Fibroblast of lung (primary cell): ENCODE data around the gene MEGF10. TPM values are rescaled to one million over a fixed set of nuclear protein-coding genes. Genes with fewer than 3 reads are reported as not detected.
A peak's percentile ranks its signal among the peaks of the same experiment; 100 is the strongest.

Experiments
- DNase-seq, 2 donors: peaks; one replicate each; pipeline versions ENCODE4 v3.0.0 to v3.0.0-alpha.2; 2010; ENCODE audit warnings: low read depth in 2 of 2
- H2AFZ ChIP-seq: 2 replicates; pipeline ENCODE4 v1.5.1; 2012; ENCODE audit warnings: low read length, control low read depth, inconsistent platforms
- H3K27ac ChIP-seq: 2 replicates; pipeline ENCODE4 v1.5.1; 2011; ENCODE audit warnings: low read length, control low read depth; ENCODE audit not compliant: insufficient read depth
- H3K27me3 ChIP-seq: 2 replicates; pipeline ENCODE4 v1.5.1; 2011; ENCODE audit warnings: mild to moderate bottlenecking, low read length; ENCODE audit not compliant: control insufficient read depth, insufficient read depth
- H3K36me3 ChIP-seq: 2 replicates; pipeline ENCODE4 v1.5.1; 2011; ENCODE audit warnings: low read length; ENCODE audit not compliant: control insufficient read depth, insufficient read depth
- H3K4me1 ChIP-seq: 2 replicates; pipeline ENCODE4 v1.5.1; 2011; ENCODE audit warnings: low read length; ENCODE audit not compliant: control insufficient read depth, insufficient read depth; ENCODE audit errors: extremely low read depth
- H3K4me2 ChIP-seq: 2 replicates; pipeline ENCODE4 v1.5.1; 2011; ENCODE audit warnings: low read length, control low read depth; ENCODE audit not compliant: insufficient read depth; ENCODE audit errors: extremely low read depth
- H3K4me3 ChIP-seq, 4 experiments: fragments of 200-600 bp in 1 of 4; sonication (generic) in 1 of 4; replicated peaks in 1 of 4; 2 replicates each; pipeline ENCODE4 v1.5.1; 2011 to 2016; ENCODE audit warnings: low read length in 4 of 4, low read depth in 3 of 4, mild to moderate bottlenecking in 3 of 4, control low read depth in 2 of 4, inconsistent platforms in 1 of 4, mixed read lengths in 1 of 4; ENCODE audit not compliant: insufficient read depth in 1 of 4; ENCODE audit errors: control extremely low read depth in 1 of 4
- H3K79me2 ChIP-seq: 2 replicates; pipeline ENCODE4 v1.5.1; 2012; ENCODE audit warnings: mild to moderate bottlenecking, low read length, inconsistent platforms; ENCODE audit not compliant: control insufficient read depth, insufficient read depth
- H3K9ac ChIP-seq: 2 replicates; pipeline ENCODE4 v1.5.1; 2011; ENCODE audit warnings: mild to moderate bottlenecking, low read length, control low read depth; ENCODE audit not compliant: insufficient read depth
- H3K9me3 ChIP-seq: 2 replicates; pipeline ENCODE4 v1.5.1; 2012; ENCODE audit warnings: low read depth, low read length; ENCODE audit not compliant: control insufficient read depth, insufficient read depth
- H4K20me1 ChIP-seq: 2 replicates; pipeline ENCODE4 v1.5.1; 2011; ENCODE audit warnings: low read length; ENCODE audit not compliant: control insufficient read depth, insufficient read depth; ENCODE audit errors: extremely low read depth
- EZH2 ChIP-seq: IDR thresholded peaks from 2 replicates; pipeline ENCODE4 v1.5.1; 2012; ENCODE audit warnings: low read length, control low read depth, mild to moderate bottlenecking; ENCODE audit errors: missing control alignments
- polyA plus RNA-seq, 2 donors: library from polyadenylated mRNA; depleted of rRNA in 1 of 2; stranded (reverse) in 1 of 2; unstranded in 1 of 2; fragments of >200 nt; gene quantifications; 2 replicates each; pipeline ENCODE4 v1.2.1, GENCODE V29; 2011 to 2012; ENCODE audit warnings: missing spikeins in 1 of 2
- total RNA-seq: library from RNA; depleted of rRNA; stranded (reverse); fragments of >200 nt; gene quantifications from 2 replicates; pipeline ENCODE4 v1.2.1, GENCODE V29; 2014
- TF ChIP-seq, protein P1 (sequence below), 2 donors: IDR thresholded peaks in 1 of 2; conservative IDR thresholded peaks in 1 of 2; 1 replicate in 1 of 2; 2 replicates in 1 of 2; pipeline ENCODE4 v1.5.1; 2011 to 2012; ENCODE audit warnings: low read length in 2 of 2, control low read depth in 1 of 2, inconsistent platforms in 1 of 2, low read depth in 1 of 2, mild to moderate bottlenecking in 1 of 2

The MEGF10 gene
- total and polyA plus RNA-seq, 2 donors (not counting 1 experiment from before 2014, with no cell fraction given), result under 0.01 to 0.02 TPM

- no peaks in the 10 kb centered on the region for H3K27me3 ChIP-seq
- no peak overlapping the region for H3K4me2 ChIP-seq
- no peaks in the 10 kb centered on the region for H3K9me3 ChIP-seq
- TF ChIP-seq, protein P1, sequence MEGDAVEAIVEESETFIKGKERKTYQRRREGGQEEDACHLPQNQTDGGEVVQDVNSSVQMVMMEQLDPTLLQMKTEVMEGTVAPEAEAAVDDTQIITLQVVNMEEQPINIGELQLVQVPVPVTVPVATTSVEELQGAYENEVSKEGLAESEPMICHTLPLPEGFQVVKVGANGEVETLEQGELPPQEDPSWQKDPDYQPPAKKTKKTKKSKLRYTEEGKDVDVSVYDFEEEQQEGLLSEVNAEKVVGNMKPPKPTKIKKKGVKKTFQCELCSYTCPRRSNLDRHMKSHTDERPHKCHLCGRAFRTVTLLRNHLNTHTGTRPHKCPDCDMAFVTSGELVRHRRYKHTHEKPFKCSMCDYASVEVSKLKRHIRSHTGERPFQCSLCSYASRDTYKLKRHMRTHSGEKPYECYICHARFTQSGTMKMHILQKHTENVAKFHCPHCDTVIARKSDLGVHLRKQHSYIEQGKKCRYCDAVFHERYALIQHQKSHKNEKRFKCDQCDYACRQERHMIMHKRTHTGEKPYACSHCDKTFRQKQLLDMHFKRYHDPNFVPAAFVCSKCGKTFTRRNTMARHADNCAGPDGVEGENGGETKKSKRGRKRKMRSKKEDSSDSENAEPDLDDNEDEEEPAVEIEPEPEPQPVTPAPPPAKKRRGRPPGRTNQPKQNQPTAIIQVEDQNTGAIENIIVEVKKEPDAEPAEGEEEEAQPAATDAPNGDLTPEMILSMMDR (conservative IDR thresholded peaks at IDR 0.05 in 1 of 2, IDR thresholded peaks at IDR 0.05 in 1 of 2; ENCODE audit: low read depth in 1 of 2, low read length in 2 of 2), result no peak
- no peak for TF ChIP-seq EZH2
- DNase-seq, result no peak
- no peak overlapping the region for H2AFZ ChIP-seq
- no peaks in the 10 kb centered on the region for H4K20me1 ChIP-seq
- no peaks in the 10 kb centered on the region for H3K79me2 ChIP-seq
- no peaks in the 10 kb centered on the region for H3K4me1 ChIP-seq
- H3K27ac ChIP-seq, result no peak overlapping the region
- no peaks in the 10 kb centered on the region for H3K36me3 ChIP-seq
- H3K4me3 ChIP-seq, result no peak overlapping the region
- H3K9ac ChIP-seq, result no peak overlapping the region
These were observed 154.7 kb downstream of the MEGF10 start for GRCh38 chr5:127445328-127445727.

DNA sequence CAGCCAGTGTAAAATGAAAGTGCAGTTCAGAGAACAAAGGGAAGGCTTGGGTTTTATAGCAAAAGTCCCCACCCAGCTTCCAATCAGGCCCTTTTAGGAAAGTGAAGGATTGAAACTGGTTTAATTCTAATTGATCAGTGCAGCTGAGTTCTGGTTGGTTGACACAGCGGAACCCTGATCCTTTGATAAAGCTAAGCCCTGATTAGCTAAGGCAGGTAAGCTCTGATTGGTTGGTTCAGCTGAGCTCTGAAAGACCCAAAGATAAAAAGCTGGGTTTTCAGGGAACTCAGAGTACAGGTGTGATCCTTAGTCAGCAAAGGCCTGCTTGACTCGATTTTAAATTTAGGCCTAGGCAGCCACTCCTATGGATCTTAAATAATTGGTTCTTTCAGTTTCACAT is 156.0 kb downstream of the MEGF10 start:
- no peak for DNase-seq
- TF ChIP-seq EZH2, result no peak
- TF ChIP-seq, protein P1 (conservative IDR thresholded peaks at IDR 0.05 in 1 of 2, IDR thresholded peaks at IDR 0.05 in 1 of 2; ENCODE audit: low read depth in 1 of 2, low read length in 2 of 2), result no peak
- Histone ChIP-seq H3K27me3 (no peaks in the 10 kb centered on the region), H3K4me2 (no peak overlapping the region), H2AFZ (no peak overlapping the region), H3K4me1 (no peaks in the 10 kb centered on the region), H3K27ac (no peak overlapping the region), H3K9me3 (no peaks in the 10 kb centered on the region), H3K9ac (no peak overlapping the region), H3K4me3 (no peak overlapping the region), H3K36me3 (no peaks in the 10 kb centered on the region), H4K20me1 (no peaks in the 10 kb centered on the region), H3K79me2 (no peaks in the 10 kb centered on the region)

- no peaks in the 10 kb centered on the region for H3K9me3 ChIP-seq
- H3K4me3 ChIP-seq, result no peak overlapping the region
- no peak overlapping the region for H2AFZ ChIP-seq
- no peaks in the 10 kb centered on the region for H3K79me2 ChIP-seq
- DNase-seq, result peak; percentile 56 to 82
- H3K27ac ChIP-seq, result no peak overlapping the region
- H3K9ac ChIP-seq, result no peak overlapping the region
- no peaks in the 10 kb centered on the region for H3K36me3 ChIP-seq
- H3K27me3 ChIP-seq, result no peaks in the 10 kb centered on the region
- H3K4me1 ChIP-seq, result no peaks in the 10 kb centered on the region
- no peaks in the 10 kb centered on the region for H4K20me1 ChIP-seq
- no peak overlapping the region for H3K4me2 ChIP-seq
- no peak for TF ChIP-seq EZH2
- TF ChIP-seq, protein P1 (conservative IDR thresholded peaks at IDR 0.05 in 1 of 2, IDR thresholded peaks at IDR 0.05 in 1 of 2; ENCODE audit: low read depth in 1 of 2, low read length in 2 of 2), result no peak
These were observed 157.2 kb downstream of the MEGF10 start for GRCh38 chr5:127447827-127448226.
